Stomach (tissue), 4 donors: Measurements from ENCODE around the gene JAGN1.

ENCODE experiments used
- CTCF ChIP-seq, 7 experiments: fragments of 450-650 bp in 4 of 7; fragments of 200-600 bp in 3 of 7; sonication (generic) in 3 of 7; IDR thresholded peaks; one replicate each; pipeline ENCODE4 v1.5.1; 2016 to 2019; ENCODE audit warnings: antibody characterized with exemption in 7 of 7, control low read depth in 2 of 7, mild to moderate bottlenecking in 1 of 7
- POLR2A ChIP-seq, 4 donors: fragments of 450-650 bp; IDR thresholded peaks; one replicate each; pipeline ENCODE4 v1.6.1; 2016; ENCODE audit warnings: antibody characterized with exemption in 4 of 4, control low read depth in 2 of 4, mild to moderate bottlenecking in 1 of 4, moderate library complexity in 1 of 4

GRCh38 chr3:9914011-9914410, 23.6 kb downstream of the JAGN1 start:
- no peak for TF ChIP-seq POLR2A (IDR thresholded peaks at IDR 0.05)
- TF ChIP-seq CTCF (IDR thresholded peaks at IDR 0.05) = no peak
